Subcutaneous adipose tissue (tissue), 4 donors: Measurements from ENCODE around the gene RSL24D1. TPM values are rescaled to one million over a fixed set of nuclear protein-coding genes. Genes with fewer than 3 reads are reported as not detected.

Experiments used
- total RNA-seq, 4 donors: library from RNA; depleted of rRNA; stranded (reverse); fragments of >200 nt; gene quantifications; one replicate each; pipeline ENCODE4 v1.1.0, GENCODE V29; 2016
- TF ChIP-seq, protein P1 (sequence below): fragments of 450-650 bp; IDR thresholded peaks from one replicate; pipeline ENCODE4 v1.5.1; 2016; ENCODE audit warnings: low read depth, mild to moderate bottlenecking, control low read depth, antibody characterized with exemption, moderate library complexity

RSL24D1 gene
- total RNA-seq, 4 donors from 2014 or later = 53.3 to 101 (median 74.3) TPM

DNA sequence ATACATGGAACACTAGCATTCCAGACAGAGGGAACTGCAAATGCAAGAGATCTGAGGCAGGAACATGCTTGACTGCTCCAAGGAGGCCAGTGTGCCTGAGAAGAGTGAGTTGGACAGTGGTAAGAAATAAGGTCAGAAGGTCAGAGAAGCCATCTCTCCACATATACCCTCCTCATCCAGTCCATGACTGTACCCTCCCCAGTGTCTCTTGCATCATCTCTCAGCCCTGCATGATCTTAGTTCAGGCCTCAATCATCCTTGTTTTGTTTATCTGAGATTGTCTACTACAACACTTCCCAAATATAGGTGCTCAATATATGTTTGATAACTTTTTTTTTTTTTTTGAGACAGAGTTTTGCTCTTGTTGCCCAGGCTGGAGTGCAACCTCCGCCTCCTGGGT lies 5.5 kb upstream of the RSL24D1 start:
- TF ChIP-seq, protein P1, sequence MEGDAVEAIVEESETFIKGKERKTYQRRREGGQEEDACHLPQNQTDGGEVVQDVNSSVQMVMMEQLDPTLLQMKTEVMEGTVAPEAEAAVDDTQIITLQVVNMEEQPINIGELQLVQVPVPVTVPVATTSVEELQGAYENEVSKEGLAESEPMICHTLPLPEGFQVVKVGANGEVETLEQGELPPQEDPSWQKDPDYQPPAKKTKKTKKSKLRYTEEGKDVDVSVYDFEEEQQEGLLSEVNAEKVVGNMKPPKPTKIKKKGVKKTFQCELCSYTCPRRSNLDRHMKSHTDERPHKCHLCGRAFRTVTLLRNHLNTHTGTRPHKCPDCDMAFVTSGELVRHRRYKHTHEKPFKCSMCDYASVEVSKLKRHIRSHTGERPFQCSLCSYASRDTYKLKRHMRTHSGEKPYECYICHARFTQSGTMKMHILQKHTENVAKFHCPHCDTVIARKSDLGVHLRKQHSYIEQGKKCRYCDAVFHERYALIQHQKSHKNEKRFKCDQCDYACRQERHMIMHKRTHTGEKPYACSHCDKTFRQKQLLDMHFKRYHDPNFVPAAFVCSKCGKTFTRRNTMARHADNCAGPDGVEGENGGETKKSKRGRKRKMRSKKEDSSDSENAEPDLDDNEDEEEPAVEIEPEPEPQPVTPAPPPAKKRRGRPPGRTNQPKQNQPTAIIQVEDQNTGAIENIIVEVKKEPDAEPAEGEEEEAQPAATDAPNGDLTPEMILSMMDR = no peak

DNA sequence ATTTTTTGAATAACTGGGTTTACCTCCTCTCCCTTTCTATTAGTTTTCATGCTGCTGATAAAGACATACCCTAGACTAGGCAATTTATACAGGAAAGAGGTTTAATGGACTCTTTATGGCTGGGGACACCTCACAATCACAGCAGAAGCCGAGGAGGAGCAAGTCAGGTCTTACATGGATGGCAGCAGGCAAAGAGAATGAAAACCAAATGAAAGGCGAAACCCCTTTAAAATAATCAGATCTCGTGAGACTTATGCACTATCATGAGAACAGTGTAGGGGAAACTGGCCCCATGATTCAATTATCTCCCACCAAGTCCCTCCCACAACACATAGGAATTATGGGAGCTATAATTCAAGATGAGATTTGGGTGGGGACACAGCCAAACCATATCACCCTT lies 2.0 kb upstream of the RSL24D1 start:
- TF ChIP-seq, protein P1 = no peak

DNA sequence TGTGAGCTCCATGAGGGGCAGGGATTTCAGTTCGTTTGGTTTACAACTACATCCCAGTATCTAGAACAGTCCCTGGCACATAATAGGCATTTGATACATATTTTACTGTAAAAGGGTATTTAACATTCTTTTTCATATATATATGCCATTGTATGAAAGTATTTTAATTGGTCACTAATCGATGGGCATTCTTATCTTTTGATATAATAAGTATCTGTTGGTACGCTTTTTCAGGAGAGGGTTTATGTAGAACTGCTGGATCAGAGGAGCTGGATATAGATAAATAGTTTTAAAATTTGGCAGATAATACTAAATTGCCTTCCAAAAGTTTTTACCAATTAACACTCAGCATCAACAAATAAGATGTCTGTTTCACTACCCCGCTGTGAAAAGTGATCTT lies 978 bp upstream of the RSL24D1 start:
- TF ChIP-seq, protein P1 = no peak

DNA sequence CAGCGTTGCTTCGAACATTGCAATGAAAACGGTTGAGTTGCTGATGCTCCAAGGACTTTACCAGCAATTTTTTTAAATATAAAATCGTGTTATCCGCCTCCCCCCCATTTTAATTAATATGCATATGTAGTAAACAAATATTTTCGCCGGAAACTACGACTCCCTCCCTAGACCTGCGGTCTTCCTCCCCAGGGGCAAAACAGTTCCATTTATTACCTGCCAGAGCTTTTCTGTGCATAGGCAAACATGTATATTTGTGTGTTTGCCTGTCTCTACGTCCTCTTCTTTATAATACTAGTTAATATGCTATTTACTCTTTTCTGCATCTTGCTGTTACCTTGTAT lies 593 bp upstream of the RSL24D1 start:
- TF ChIP-seq, protein P1 = no peak

DNA sequence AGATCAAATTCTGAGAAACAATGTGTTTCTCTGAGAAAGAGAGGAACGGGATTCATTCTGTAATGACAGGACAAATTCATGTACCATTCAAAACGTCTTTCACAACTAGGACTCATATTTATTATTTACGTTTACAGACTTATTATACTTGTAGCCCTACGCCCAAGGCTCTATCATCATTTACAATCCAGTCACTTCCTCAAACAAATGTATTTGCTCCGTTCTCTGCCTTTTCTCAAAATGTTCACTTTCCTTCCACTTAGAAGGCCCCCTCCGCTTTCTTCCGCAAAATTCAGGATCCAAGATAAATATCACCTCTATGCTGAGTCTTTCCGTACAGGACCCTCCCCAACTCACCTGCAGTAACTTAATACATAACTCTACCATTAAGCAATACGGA lies 745 bp downstream of the RSL24D1 start:
- TF ChIP-seq, protein P1 = no peak

DNA sequence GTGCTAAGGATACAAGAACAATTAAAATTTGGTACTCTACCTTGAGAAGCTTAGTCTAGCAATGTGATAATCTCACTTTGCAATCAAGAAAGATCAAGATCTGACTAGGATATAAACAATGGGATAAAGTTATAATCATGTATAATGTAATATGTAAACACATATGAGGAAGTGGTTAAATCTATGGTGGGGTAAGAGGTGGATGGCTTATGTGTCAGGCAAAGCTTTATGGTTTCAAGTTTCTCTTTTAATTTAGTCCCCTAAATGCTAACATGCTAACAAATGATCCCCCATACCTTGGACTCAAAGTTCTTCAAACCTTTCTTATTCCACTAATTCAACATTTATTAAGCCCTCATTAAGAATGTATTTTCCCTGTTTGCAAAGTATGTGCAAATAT lies 2.5 kb downstream of the RSL24D1 start:
- TF ChIP-seq, protein P1 = no peak

DNA sequence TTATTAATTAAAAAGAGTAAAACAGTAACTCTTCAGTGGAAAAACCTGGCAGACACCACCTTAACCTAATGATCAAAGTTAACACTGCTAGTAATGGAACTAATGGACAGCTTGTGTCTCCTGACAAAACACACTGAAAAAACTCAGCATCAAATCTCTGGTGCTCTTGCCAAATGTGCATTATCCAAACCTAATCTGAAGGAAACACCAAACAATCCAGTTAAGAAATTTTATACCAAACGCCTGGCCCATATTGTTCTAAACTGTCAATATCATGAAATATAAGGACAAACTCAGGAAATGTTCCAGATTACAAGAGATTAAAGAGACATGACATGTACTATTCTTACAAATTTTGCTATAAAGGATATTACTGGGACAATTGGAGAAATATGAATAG lies 10.4 kb downstream of the RSL24D1 start:
- TF ChIP-seq, protein P1 = no peak

DNA sequence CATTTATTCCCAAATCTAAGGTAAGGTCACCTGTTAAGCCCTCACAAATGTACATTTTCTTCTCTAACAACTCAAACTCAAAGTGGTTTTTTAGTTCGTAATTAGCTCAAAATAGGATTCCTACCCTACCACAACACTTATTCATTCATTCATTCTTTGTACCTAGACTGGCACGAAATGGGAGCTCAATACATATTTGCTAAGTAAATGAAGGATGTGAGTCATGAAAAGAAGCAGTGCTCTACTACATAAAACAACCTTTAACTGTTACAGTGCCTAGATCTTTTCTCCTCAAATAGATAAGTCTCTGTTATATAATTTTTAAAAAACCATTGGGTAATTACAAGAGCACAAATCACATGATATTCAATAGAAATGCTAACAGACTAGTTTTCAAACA lies 13.1 kb downstream of the RSL24D1 start:
- TF ChIP-seq, protein P1 = no peak
